Thyroid gland (tissue), 4 donors: Measurements from ENCODE around the gene ZNF451. TPM values are rescaled to one million over a fixed set of nuclear protein-coding genes. Genes with fewer than 3 reads are reported as not detected.

Source experiments
- DNase-seq, 2 donors: peaks; one replicate each; pipeline ENCODE4 v3.0.0-alpha.2; 2019
- H3K27ac ChIP-seq, 3 donors: fragments of 200-600 bp; sonication (generic); 1 replicate in 2 of 3; 2 replicates in 1 of 3; pipeline ENCODE4 v1.5.1; 2016 to 2019; ENCODE audit warnings: mild to moderate bottlenecking in 1 of 3, moderate library complexity in 1 of 3
- H3K27me3 ChIP-seq: fragments of 200-600 bp; sonication (generic); one replicate; pipeline ENCODE4 v1.5.1; 2019
- H3K36me3 ChIP-seq, 2 donors: fragments of 200-600 bp; sonication (generic); one replicate each; pipeline ENCODE4 v1.5.1; 2016 to 2019
- H3K4me1 ChIP-seq, 2 donors: fragments of 200-600 bp; sonication (generic); one replicate each; pipeline ENCODE4 v1.5.1; 2017 to 2019
- H3K4me3 ChIP-seq, 3 donors: fragments of 200-600 bp; sonication (generic); replicated peaks in 1 of 3; 1 replicate in 2 of 3; 2 replicates in 1 of 3; pipeline ENCODE4 v1.5.1; 2016; ENCODE audit warnings: mild to moderate bottlenecking in 1 of 3
- H3K9me3 ChIP-seq: fragments of 200-600 bp; sonication (generic); one replicate; pipeline ENCODE4 v1.5.1; 2017
- CTCF ChIP-seq, 6 experiments: fragments of 200-600 bp in 3 of 6; fragments of 450-650 bp in 3 of 6; sonication (generic) in 3 of 6; IDR thresholded peaks; one replicate each; pipeline ENCODE4 v1.5.1; 2016 to 2019; ENCODE audit warnings: antibody characterized with exemption in 6 of 6, mild to moderate bottlenecking in 2 of 6, inconsistent platforms in 1 of 6, moderate library complexity in 1 of 6
- POLR2A ChIP-seq, 2 donors: fragments of 450-650 bp; IDR thresholded peaks; one replicate each; pipeline ENCODE4 v1.6.1; 2017; ENCODE audit warnings: antibody characterized with exemption in 2 of 2, mild to moderate bottlenecking in 2 of 2, moderate library complexity in 1 of 2
- WGBS, 2 donors: methylation state at CpG; one replicate each; pipeline ENCODE4 v1.1.5; 2017; 5-methylcytosine and 5-hydroxymethylcytosine counted together
- intact Hi-C: fragments of 100-400 bp; cut with DNase I; formaldehyde crosslinking; loops from one replicate; pipeline ENCODE4 v1.15.1; 2023
- total RNA-seq, 4 donors: library from RNA; depleted of rRNA; stranded (reverse); fragments of >200 nt; gene quantifications; one replicate each; pipeline ENCODE4 v1.2.3, GENCODE V29; 2016

Gene ZNF451
- total RNA-seq, 4 donors from 2014 or later = 71.7 to 126 (median 85.6) TPM

- no peaks in the 10 kb centered on the region for H3K9me3 ChIP-seq
- H3K27me3 ChIP-seq = no peaks in the 10 kb centered on the region
- no peak overlapping the region for H3K4me3 ChIP-seq
- H3K4me1 ChIP-seq = peaks cover 8 to 25% of the 10 kb centered on the region in 2 donors
- no peaks in the 10 kb centered on the region for H3K36me3 ChIP-seq
- 96 to 98% methylated on average over 4 of the region's 4 CpGs for WGBS, 2 donors
- H3K27ac ChIP-seq = no peak overlapping the region
- TF ChIP-seq POLR2A (IDR thresholded peaks at IDR 0.05) = no peak
- no peak for TF ChIP-seq CTCF (IDR thresholded peaks at IDR 0.05)
- intact Hi-C loops = no loop called here
- no peak for DNase-seq
Measured at GRCh38 chr6:57207872-57208271, 117.9 kb downstream of the ZNF451 start.

DNA sequence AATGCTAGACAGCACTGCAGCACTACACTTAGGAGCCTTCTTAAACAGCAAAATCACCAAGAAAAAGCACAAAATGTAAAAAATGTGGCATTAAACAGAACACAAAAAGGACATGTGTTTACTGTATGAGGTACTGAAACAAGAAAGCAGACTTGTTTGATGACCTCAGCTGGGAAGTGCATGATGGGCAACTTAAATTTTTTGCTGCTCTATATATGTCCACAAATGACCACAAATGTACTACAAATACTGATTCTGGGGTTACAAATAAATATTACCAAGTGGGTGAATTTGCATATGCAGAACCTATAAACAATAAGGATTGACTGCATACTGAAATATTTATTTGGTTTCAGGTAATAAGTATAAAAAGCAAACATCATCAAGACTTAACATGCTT is 119.0 kb downstream of the ZNF451 start:
- DNase-seq = no peak
- Histone ChIP-seq H3K4me1 (peaks cover 8 to 25% of the 10 kb centered on the region in 2 donors), H3K9me3 (no peaks in the 10 kb centered on the region), H3K36me3 (no peaks in the 10 kb centered on the region), H3K27ac (no peak overlapping the region), H3K4me3 (no peak overlapping the region), H3K27me3 (no peaks in the 10 kb centered on the region)
- intact Hi-C loops = no loop called here
- no peak for TF ChIP-seq POLR2A (IDR thresholded peaks at IDR 0.05)
- TF ChIP-seq CTCF (IDR thresholded peaks at IDR 0.05) = no peak

DNA sequence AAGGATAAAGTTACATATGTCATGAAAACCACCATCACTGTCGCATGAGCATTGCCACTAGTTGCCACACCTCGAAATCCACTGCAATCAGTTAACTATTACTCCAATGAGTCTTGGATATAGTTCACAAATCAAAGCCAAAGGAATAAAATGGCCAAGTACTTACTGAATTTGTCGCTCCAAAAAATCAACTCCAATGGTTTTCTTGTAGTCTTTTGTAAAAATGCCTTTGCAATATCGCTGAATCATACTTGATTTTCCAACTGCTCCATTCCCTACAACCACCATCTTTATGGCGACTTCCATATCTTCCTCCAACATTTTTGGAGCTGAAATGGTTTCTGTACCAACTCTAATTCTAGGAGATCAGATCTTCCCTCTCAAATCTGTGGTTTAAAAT is 120.1 kb downstream of the ZNF451 start:
- no peak for DNase-seq
- 90 to 94% methylated on average over 5 of the region's 5 CpGs for WGBS, 2 donors
- intact Hi-C loops = no loop called here

GRCh38 chr6:57215260-57215659 is 125.3 kb downstream of the ZNF451 start:
- H3K4me1 ChIP-seq = peaks cover 9 to 25% of the 10 kb centered on the region in 2 donors
- no peaks in the 10 kb centered on the region for H3K9me3 ChIP-seq
- WGBS, 2 donors = 92 to 97% methylated on average over 1 of the region's 1 CpG
- no peak for DNase-seq
- no peaks in the 10 kb centered on the region for H3K36me3 ChIP-seq
- no peaks in the 10 kb centered on the region for H3K27me3 ChIP-seq
- TF ChIP-seq CTCF (IDR thresholded peaks at IDR 0.05) (no peak), POLR2A (IDR thresholded peaks at IDR 0.05) (no peak)
- H3K27ac ChIP-seq = no peak overlapping the region
- H3K4me3 ChIP-seq = no peak overlapping the region
- intact Hi-C loops = no loop called here

More for the DNA sequence above, 120.1 kb downstream of the ZNF451 start:
- no peaks in the 10 kb centered on the region for H3K36me3 ChIP-seq
- peaks cover 8 to 25% of the 10 kb centered on the region in 2 donors for H3K4me1 ChIP-seq
- no peaks in the 10 kb centered on the region for H3K27me3 ChIP-seq
- TF ChIP-seq CTCF (IDR thresholded peaks at IDR 0.05) (no peak), POLR2A (IDR thresholded peaks at IDR 0.05) (no peak)
- H3K9me3 ChIP-seq = no peaks in the 10 kb centered on the region
- no peak overlapping the region for H3K27ac ChIP-seq
- no peak overlapping the region for H3K4me3 ChIP-seq

DNA sequence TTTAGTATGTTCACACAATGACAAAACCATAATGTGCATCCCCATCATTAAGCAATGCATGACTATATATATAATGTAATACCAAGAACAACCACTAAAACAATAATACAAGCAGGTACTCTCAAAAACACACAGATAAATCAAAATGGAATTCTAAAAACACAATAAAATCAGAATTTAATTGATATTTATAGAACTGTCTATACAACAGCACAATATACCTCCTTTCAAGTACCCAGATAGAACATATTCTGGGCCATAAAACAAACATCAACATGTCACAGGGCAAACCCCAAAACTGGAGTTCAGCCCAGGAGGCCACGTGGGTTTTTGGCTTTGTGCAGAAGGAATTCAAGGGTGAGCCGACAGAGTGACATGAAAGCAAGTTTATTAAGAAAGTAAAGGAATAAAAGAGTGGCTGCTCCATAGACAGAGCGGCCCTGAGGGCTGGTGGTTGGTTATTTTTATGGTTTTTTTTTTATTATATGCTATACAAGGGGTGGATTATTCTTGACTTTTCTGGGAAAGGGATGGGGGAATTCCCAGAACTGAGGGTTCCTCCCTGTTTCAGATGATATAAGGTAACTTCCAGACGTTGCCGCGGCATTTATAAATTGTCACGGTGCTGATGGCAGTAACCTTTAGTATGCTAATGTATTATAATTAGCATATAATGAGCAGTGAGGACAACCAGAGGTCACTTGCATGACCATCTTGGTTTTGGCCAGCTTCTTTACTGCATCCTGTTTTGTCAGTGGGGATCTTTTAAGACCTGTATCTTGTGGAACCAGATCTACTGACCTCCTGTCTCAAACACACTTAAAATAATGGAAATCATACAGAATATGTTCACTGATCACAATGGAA is 126.5 kb downstream of the ZNF451 start:
- H3K36me3 ChIP-seq = no peaks in the 10 kb centered on the region
- H3K27me3 ChIP-seq = no peaks in the 10 kb centered on the region
- no peak overlapping the region for H3K27ac ChIP-seq
- peak in 1 of 2 donors; percentile 31 for DNase-seq
- H3K4me1 ChIP-seq = peaks cover 4 to 19% of the 10 kb centered on the region in 2 donors
- no peak overlapping the region for H3K4me3 ChIP-seq
- TF ChIP-seq CTCF (IDR thresholded peaks at IDR 0.05) (peak in 2 of 6 experiments; percentile 7 to 11), POLR2A (IDR thresholded peaks at IDR 0.05) (no peak)
- intact Hi-C loops = no loop called here
- 88 to 89% methylated on average over 7 of the region's 7 CpGs for WGBS, 2 donors
- H3K9me3 ChIP-seq = no peaks in the 10 kb centered on the region
